Tibial nerve (tissue), 4 donors: Measurements from ENCODE around the gene HMGA1.

ENCODE experiments used
- CTCF ChIP-seq, 5 experiments: fragments of 200-600 bp in 3 of 5; fragments of 450-650 bp in 2 of 5; sonication (generic) in 3 of 5; IDR thresholded peaks; one replicate each; pipeline ENCODE4 v1.5.1; 2016 to 2019; ENCODE audit warnings: antibody characterized with exemption in 5 of 5, mild to moderate bottlenecking in 3 of 5, moderate library complexity in 2 of 5
- EP300 ChIP-seq, 2 donors: sonication (generic); formaldehyde crosslinking; IDR thresholded peaks; one replicate each; pipeline ENCODE4 v1.6.1; 2017; ENCODE audit warnings: antibody characterized with exemption in 2 of 2, mild to moderate bottlenecking in 1 of 2

- TF ChIP-seq CTCF (IDR thresholded peaks at IDR 0.05) = no peak
- no peak for TF ChIP-seq EP300 (IDR thresholded peaks at IDR 0.05)
Measured at GRCh38 chr6:34226731-34227586, 9.7 kb upstream of the HMGA1 start.
